HAP-1 (cell line): ENCODE data around the gene KRI1.
"Not testable (repeated sequence)": the region's sequence is repeated elsewhere in the genome, so short reads cannot be mapped to it uniquely, and the experiment has no call there.

Experiments
- DNase-seq, 2 experiments: peaks; one replicate each; pipeline ENCODE4 v3.0.0-alpha.2; 2016 to 2020; ENCODE audit warnings: low spot score in 2 of 2
- H3K27me3 ChIP-seq: fragments of 250-450 bp; sonication (Bioruptor Pico); 2 replicates; pipeline ENCODE4 v1.5.1; 2020; ENCODE audit warnings: low read depth, mild to moderate bottlenecking, moderate library complexity
- H3K36me3 ChIP-seq: fragments of 250-450 bp; sonication (Bioruptor Pico); replicated peaks from 2 replicates; pipeline ENCODE4 v1.5.1; 2020; ENCODE audit warnings: mild to moderate bottlenecking
- H3K4me1 ChIP-seq: fragments of 250-450 bp; sonication (Bioruptor Pico); 2 replicates; pipeline ENCODE4 v1.5.1; 2020; ENCODE audit warnings: mild to moderate bottlenecking
- H3K4me3 ChIP-seq: fragments of 250-450 bp; sonication (Bioruptor Pico); 2 replicates; pipeline ENCODE4 v1.5.1; 2020; ENCODE audit warnings: mild to moderate bottlenecking, moderate library complexity
- H3K9me3 ChIP-seq: fragments of 250-450 bp; sonication (Bioruptor Pico); 2 replicates; pipeline ENCODE4 v1.5.1; 2020; ENCODE audit warnings: mild to moderate bottlenecking, moderate library complexity
- in situ Hi-C: fragments of 300-500 bp; cut with MboI; formaldehyde crosslinking; loops from 3 replicates; pipeline ENCODE4 v1.14.3; 2020; ENCODE audit warnings: low sequenced_read_pairs, inconsistent platforms, mixed read lengths

KRI1 gene

GRCh38 chr19:10587022-10587838, 21.4 kb upstream of the KRI1 start, which contains the start of gene AP1M2:
Gene AP1M2, minus strand, starts transcription at chr19:10587312. Its CDS starts 81 bp downstream, at chr19:10587231.
- DNase-seq, result no peak
- no peaks in the 10 kb centered on the region for H3K36me3 ChIP-seq
- H3K9me3 ChIP-seq, result no peaks in the 10 kb centered on the region
- H3K27me3 ChIP-seq, result peaks cover 4% of the 10 kb centered on the region; the same call in 1 of the 2 replicates
- no peaks in the 10 kb centered on the region for H3K4me1 ChIP-seq
- no peak within 1 kb of the TSS for H3K4me3 ChIP-seq
- in situ Hi-C loops, result no loop called here

DNA sequence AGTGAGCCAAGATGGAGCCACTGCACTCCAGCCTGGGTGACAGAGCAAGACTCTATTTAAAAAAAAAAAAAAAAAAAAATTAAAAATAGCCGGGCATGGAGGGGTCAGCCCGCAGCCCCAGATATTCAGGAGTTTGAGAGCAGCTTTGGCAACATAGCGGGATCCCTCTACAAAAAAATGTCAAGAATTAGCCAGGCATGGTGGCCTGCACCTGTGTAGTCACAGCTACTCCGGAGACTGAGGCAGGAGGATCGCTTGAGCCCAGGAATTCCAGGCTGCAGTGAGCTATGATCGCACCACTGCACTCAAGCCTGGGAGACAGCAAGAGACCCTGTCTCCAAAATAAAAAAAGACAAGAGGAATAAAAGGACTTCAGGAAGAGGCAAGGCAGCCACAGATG, 20.6 kb upstream of the KRI1 start:
- Histone ChIP-seq H3K27me3 (peaks cover 4% of the 10 kb centered on the region; the same call in 1 of the 2 replicates), H3K4me1 (no peaks in the 10 kb centered on the region), H3K9me3 (no peaks in the 10 kb centered on the region), H3K36me3 (no peaks in the 10 kb centered on the region), H3K4me3 (no peak overlapping the region)
- in situ Hi-C loops, result no loop called here
- no peak for DNase-seq

DNA sequence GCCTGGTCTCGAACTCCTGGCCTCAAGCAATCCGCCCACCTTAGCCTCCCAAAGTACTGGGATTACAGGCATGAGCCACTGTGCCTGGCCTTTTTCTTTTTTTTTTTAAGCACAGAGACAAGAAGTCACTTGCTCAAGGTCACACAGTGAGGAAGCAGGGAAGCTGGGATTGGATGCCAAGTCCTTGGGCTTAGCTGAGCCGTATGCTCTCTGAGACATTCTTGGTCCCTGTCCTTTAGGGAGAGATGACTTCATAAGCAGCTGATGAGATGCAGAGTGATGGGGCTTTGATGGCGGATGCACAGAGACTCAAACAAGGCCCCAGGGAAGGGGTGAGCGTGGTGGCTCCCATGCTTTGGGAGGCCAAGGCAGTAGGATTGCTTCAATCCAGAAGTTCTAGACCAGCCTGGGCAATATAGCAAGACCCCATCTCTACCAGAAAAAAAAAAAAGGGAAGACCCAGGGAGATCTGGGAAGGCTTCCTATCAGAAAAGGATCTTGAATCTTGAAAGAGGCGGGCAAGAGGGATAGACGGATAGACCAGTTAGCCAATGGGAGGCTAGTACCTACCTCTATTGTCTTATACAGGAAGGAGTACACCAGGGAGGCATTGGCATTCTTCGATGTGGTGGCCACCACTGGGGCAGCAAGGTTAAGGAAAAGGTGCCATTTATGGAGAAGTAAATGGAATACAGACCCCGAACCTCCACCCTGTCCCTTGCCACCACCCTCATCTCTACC, 17.4 kb upstream of the KRI1 start:
- in situ Hi-C loops, result loop anchor here (5.0 kb wide), 1 partner anchor 59 kb away; no protein-coding TSS in a partner anchor
- Histone ChIP-seq H3K27me3 (peaks cover 4% of the 10 kb centered on the region; the same call in 1 of the 2 replicates), H3K36me3 (no peaks in the 10 kb centered on the region), H3K4me3 (no peak overlapping the region), H3K9me3 (no peaks in the 10 kb centered on the region), H3K4me1 (no peaks in the 10 kb centered on the region)
- DNase-seq, result no peak

DNA sequence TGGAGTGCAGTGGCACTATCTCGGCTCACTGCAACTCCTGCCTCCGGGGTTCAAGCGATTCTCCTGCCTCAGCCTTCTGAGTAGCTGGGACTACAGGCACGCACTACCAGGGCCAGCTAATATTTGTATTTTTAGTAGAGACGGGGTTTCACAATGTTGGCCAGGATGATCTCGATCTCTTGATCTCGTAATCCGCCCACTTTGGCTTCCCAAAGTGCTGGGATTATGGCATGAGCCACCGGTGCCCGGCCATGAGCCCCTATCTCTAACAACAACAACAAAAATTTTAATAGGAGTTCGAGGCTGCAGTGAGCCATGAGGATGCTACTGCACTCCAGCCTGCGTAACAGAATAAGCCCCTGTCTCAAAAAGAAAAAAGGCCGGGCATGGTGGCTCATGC, 16.3 kb upstream of the KRI1 start:
- in situ Hi-C loops, result loop anchor here (5.0 kb wide), 1 partner anchor 60 kb away; no protein-coding TSS in a partner anchor
- H3K4me1 ChIP-seq, result no peaks in the 10 kb centered on the region

DNA sequence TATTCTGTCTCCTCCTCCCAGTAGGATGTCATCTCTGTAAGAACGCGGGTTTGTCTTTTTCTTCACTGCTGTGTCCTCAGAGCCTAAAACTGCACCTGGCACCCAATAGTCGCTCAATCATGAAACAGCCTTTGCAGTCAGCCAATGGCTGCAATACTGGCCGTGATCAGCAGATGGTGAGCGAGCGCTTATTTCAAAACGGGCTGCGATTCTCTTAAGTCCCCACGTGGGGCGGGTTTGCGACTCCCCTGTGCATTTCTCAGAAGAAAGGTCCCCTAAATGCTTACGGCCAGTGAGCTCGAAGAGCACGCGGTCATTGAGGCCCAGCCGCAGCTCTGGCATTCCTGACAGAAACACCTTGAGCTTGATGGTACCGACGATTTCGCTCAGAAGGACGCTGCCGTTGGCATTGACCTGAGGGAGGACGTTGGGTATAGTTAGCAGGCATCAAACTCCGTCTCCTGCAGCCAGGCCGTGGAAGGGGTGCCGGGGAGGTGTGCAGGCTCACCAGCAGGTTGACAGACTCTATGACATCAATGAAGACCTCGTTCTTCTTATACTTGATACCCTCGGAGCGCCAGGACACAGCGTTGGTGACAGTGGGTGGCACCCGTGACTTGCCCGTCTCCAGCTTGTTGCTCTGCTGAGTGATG, 15.3 kb upstream of the KRI1 start:
- in situ Hi-C loops, result loop anchor here (5.0 kb wide), 1 partner anchor 61 kb away; no protein-coding TSS in a partner anchor
- Histone ChIP-seq H3K36me3 (no peaks in the 10 kb centered on the region), H3K4me1 (no peaks in the 10 kb centered on the region), H3K27me3 (no peaks in the 10 kb centered on the region), H3K9me3 (no peaks in the 10 kb centered on the region), H3K4me3 (no peak overlapping the region)
- peak; percentile 92 to 95 for DNase-seq

More for the DNA sequence above, 16.3 kb upstream of the KRI1 start:
- Histone ChIP-seq H3K9me3 (no peaks in the 10 kb centered on the region), H3K36me3 (no peaks in the 10 kb centered on the region), H3K4me3 (no peak overlapping the region), H3K27me3 (no peaks in the 10 kb centered on the region)
- DNase-seq, result no peak

DNA sequence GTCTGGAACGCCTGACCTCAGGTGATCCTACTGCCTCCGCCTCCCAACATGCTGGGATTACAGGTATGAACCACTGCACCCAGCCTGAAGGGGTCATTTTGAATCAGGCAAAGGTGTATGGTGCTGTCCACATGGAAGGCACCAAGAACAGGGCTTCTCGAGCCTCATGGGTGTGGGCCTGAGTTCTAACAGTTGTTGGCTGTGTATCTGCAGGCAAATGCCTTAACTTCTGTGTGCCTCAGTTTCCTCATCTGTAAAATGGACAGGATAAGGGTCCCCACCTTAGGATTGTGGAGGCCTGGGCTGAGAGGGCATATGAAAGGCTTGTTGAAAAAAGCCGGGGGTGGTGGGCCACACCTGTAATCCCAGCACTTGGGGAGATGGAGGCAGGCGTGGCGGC, 12.1 kb upstream of the KRI1 start:
- DNase-seq, result no peak
- Histone ChIP-seq H3K4me1 (no peaks in the 10 kb centered on the region), H3K27me3 (no peaks in the 10 kb centered on the region), H3K9me3 (no peaks in the 10 kb centered on the region), H3K4me3 (no peak overlapping the region), H3K36me3 (no peaks in the 10 kb centered on the region)
- in situ Hi-C loops, result no loop called here

GRCh38 chr19:10575011-10575716, 9.4 kb upstream of the KRI1 start:
- in situ Hi-C loops, result no loop called here
- H3K4me3 ChIP-seq, result no peak overlapping the region
- no peak for DNase-seq
- no peaks in the 10 kb centered on the region for H3K9me3 ChIP-seq
- no peaks in the 10 kb centered on the region for H3K36me3 ChIP-seq
- no peaks in the 10 kb centered on the region for H3K27me3 ChIP-seq
- H3K4me1 ChIP-seq, result peaks cover 7% of the 10 kb centered on the region

DNA sequence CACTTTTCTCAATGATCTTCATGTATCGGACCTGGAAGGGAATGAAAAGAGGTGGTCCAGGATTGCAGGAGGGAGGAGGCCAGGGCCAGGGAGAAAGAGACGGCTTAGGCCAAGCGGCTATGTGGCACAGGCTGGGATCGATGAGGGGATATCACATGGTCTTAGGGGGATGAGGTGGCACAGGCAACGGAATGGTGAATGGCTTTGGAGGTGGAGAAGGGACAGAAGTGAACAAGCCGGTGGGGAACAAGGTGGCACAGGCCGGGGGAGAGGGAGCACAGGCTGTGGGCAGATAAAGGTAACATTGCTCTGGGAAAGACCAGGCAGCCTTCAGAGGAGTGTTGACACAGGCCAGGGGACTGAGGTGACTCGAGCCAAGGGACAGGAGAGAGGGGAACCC, 8.7 kb upstream of the KRI1 start:
- no peaks in the 10 kb centered on the region for H3K27me3 ChIP-seq
- peaks cover 12% of the 10 kb centered on the region for H3K4me1 ChIP-seq
- DNase-seq, result no peak
- no peak overlapping the region for H3K4me3 ChIP-seq
- no peaks in the 10 kb centered on the region for H3K36me3 ChIP-seq
- in situ Hi-C loops, result no loop called here
- H3K9me3 ChIP-seq, result no peaks in the 10 kb centered on the region

GRCh38 chr19:10573793-10574192, 8.0 kb upstream of the KRI1 start:
- H3K36me3 ChIP-seq, DNase-seq, H3K27me3 ChIP-seq, H3K9me3 ChIP-seq, H3K4me3 ChIP-seq, in situ Hi-C loops: not testable (repeated sequence)
- peaks cover 16% of the 10 kb centered on the region for H3K4me1 ChIP-seq

GRCh38 chr19:10568826-10569651, 3.2 kb upstream of the KRI1 start, which contains the start of gene CDKN2D:
Gene CDKN2D, minus strand, starts transcription at chr19:10568979. Its CDS starts 326 bp downstream, at chr19:10568653.
- H3K4me3 ChIP-seq, result peak within 1 kb of the TSS; percentile 49
- peaks cover 24% of the 10 kb centered on the region for H3K4me1 ChIP-seq
- H3K27me3 ChIP-seq, result no peaks in the 10 kb centered on the region
- peaks cover 12% of the 10 kb centered on the region for H3K36me3 ChIP-seq
- in situ Hi-C loops, result no loop called here
- H3K9me3 ChIP-seq, result no peaks in the 10 kb centered on the region
- DNase-seq, result peak; percentile 95 to 100

- Histone ChIP-seq H3K4me1 (peaks cover 24% of the 10 kb centered on the region), H3K4me3 (peak overlapping the region; percentile 49), H3K27me3 (no peaks in the 10 kb centered on the region), H3K36me3 (peaks cover 17% of the 10 kb centered on the region), H3K9me3 (no peaks in the 10 kb centered on the region)
- peak in 1 of 2 experiments; percentile 36 for DNase-seq
- in situ Hi-C loops, result no loop called here
Measured at GRCh38 chr19:10568062-10568825, 2.4 kb upstream of the KRI1 start.

DNA sequence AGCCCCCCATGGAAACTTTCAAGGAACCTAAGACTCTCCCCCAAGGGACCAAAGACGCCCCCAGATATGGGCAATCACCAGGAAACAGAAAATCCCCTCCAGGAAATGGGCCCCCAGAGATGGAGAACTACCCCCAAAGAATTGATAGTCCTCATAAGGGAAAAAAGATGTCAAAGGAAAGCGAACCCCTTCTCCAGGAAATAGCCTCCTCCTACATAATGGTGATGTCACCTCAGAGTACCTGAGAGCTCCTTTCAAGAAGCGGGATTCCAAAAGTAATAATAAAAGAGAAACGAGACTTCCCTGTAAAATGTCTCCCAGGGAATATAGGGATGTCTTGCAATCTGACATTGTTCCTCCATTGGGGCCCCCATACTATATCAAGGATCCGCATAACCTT, 1.8 kb upstream of the KRI1 start:
- H3K36me3 ChIP-seq, result peaks cover 22% of the 10 kb centered on the region
- peak overlapping the region; percentile 49 for H3K4me3 ChIP-seq
- H3K9me3 ChIP-seq, result no peaks in the 10 kb centered on the region
- DNase-seq, result no peak
- in situ Hi-C loops, result no loop called here
- H3K27me3 ChIP-seq, result no peaks in the 10 kb centered on the region
- H3K4me1 ChIP-seq, result peaks cover 24% of the 10 kb centered on the region
